WTC11 (cell line): ENCODE measurements around the gene AIG1.

Source experiments
- FOXP1 ChIP-seq: sonication (generic); formaldehyde crosslinking; IDR thresholded peaks from 2 replicates; pipeline ENCODE4 v1.8.0; 2022; ENCODE audit warnings: missing genetic modification reagents, mild to moderate bottlenecking, moderate library complexity, borderline replicate concordance
- NFE2L1 ChIP-seq: sonication (generic); formaldehyde crosslinking; IDR thresholded peaks from 2 replicates; pipeline ENCODE4 v1.8.1; 2023; ENCODE audit warnings: missing genetic modification reagents
- TF ChIP-seq, protein P1 (sequence below): fragments of 200-600 bp; IDR thresholded peaks from 2 replicates; pipeline ENCODE4 v1.8.0; 2022; ENCODE audit warnings: antibody characterized with exemption
- TF ChIP-seq, protein P2 (sequence below): sonication (generic); formaldehyde crosslinking; IDR thresholded peaks from 2 replicates; pipeline ENCODE4 v1.8.1; 2023; ENCODE audit warnings: mild to moderate bottlenecking, missing genetic modification reagents, moderate library complexity
- TF ChIP-seq, protein P3 (sequence below): sonication (generic); formaldehyde crosslinking; IDR thresholded peaks from 2 replicates; pipeline ENCODE4 v1.8.0; 2022; ENCODE audit warnings: mild to moderate bottlenecking, missing genetic modification reagents

DNA sequence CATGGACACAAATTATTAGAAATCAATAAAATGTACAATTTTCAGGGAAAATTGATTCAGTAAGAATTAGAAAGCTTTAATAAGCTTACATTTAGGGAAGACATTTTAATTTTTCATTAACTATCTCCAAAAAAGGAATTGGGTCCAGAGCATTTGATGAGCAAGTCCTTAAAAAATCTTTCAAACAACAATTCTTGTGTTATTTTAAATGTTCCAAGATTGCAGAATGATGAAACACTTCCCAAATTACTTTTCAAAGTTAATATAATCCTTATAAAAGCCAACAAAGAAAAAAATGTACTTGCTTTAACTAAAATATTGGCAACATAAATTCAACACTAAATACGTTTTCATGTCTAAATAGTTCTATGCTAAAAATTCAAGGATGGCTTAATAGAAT, 287.8 kb downstream of the AIG1 start:
- TF ChIP-seq, protein P1, sequence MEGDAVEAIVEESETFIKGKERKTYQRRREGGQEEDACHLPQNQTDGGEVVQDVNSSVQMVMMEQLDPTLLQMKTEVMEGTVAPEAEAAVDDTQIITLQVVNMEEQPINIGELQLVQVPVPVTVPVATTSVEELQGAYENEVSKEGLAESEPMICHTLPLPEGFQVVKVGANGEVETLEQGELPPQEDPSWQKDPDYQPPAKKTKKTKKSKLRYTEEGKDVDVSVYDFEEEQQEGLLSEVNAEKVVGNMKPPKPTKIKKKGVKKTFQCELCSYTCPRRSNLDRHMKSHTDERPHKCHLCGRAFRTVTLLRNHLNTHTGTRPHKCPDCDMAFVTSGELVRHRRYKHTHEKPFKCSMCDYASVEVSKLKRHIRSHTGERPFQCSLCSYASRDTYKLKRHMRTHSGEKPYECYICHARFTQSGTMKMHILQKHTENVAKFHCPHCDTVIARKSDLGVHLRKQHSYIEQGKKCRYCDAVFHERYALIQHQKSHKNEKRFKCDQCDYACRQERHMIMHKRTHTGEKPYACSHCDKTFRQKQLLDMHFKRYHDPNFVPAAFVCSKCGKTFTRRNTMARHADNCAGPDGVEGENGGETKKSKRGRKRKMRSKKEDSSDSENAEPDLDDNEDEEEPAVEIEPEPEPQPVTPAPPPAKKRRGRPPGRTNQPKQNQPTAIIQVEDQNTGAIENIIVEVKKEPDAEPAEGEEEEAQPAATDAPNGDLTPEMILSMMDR = no peak
- TF ChIP-seq NFE2L1 (CRISPR knock-in tag) (no peak), FOXP1 (no peak)
- TF ChIP-seq, protein P2, sequence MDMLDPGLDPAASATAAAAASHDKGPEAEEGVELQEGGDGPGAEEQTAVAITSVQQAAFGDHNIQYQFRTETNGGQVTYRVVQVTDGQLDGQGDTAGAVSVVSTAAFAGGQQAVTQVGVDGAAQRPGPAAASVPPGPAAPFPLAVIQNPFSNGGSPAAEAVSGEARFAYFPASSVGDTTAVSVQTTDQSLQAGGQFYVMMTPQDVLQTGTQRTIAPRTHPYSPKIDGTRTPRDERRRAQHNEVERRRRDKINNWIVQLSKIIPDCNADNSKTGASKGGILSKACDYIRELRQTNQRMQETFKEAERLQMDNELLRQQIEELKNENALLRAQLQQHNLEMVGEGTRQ (CRISPR knock-in tag) = no peak
- TF ChIP-seq, protein P3, sequence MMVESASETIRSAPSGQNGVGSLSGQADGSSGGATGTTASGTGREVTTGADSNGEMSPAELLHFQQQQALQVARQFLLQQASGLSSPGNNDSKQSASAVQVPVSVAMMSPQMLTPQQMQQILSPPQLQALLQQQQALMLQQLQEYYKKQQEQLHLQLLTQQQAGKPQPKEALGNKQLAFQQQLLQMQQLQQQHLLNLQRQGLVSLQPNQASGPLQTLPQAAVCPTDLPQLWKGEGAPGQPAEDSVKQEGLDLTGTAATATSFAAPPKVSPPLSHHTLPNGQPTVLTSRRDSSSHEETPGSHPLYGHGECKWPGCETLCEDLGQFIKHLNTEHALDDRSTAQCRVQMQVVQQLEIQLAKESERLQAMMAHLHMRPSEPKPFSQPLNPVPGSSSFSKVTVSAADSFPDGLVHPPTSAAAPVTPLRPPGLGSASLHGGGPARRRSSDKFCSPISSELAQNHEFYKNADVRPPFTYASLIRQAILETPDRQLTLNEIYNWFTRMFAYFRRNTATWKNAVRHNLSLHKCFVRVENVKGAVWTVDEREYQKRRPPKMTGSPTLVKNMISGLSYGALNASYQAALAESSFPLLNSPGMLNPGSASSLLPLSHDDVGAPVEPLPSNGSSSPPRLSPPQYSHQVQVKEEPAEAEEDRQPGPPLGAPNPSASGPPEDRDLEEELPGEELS = no peak
